Right lobe of liver (tissue), 4 donors: Measurements from ENCODE around the gene GRIK2.

Experiments
- POLR2A ChIP-seq: fragments of 450-650 bp; IDR thresholded peaks from one replicate; pipeline ENCODE4 v1.6.1; 2017; ENCODE audit warnings: antibody characterized with exemption, mild to moderate bottlenecking
- TF ChIP-seq, protein P1 (sequence below), 4 donors: fragments of 200-600 bp in 3 of 4; fragments of 450-650 bp in 1 of 4; IDR thresholded peaks; one replicate each; pipeline versions ENCODE4 v1.5.1 to v1.8.0; 2016 to 2022; ENCODE audit warnings: antibody characterized with exemption in 4 of 4, mild to moderate bottlenecking in 2 of 4
- donor health status: DM: no; HTN: no; CAD: no.
- donor health status: DM: no; HTN: no; CAD: no.
- donor health status: DM: no; HTN: yes; CAD: no.

DNA sequence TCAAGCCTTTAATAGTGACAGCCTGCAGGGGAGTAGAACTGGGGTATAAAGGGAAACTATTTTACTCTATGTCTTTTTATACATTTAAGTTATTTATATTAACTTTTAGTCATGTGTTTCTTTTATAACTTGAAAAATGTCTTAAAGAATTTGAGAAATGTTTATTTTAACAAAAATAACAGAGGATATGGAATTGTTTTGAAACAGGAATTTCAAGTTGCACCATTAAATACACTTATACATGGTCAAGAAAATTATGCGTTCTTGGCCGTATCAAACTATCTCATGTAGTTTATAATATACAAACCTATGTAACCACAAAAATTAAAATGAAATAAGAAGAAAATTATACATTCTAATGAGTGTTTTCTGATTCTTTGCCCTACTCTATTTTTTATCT, 282.7 kb downstream of the GRIK2 start:
- no peak for TF ChIP-seq POLR2A
- TF ChIP-seq, protein P1, sequence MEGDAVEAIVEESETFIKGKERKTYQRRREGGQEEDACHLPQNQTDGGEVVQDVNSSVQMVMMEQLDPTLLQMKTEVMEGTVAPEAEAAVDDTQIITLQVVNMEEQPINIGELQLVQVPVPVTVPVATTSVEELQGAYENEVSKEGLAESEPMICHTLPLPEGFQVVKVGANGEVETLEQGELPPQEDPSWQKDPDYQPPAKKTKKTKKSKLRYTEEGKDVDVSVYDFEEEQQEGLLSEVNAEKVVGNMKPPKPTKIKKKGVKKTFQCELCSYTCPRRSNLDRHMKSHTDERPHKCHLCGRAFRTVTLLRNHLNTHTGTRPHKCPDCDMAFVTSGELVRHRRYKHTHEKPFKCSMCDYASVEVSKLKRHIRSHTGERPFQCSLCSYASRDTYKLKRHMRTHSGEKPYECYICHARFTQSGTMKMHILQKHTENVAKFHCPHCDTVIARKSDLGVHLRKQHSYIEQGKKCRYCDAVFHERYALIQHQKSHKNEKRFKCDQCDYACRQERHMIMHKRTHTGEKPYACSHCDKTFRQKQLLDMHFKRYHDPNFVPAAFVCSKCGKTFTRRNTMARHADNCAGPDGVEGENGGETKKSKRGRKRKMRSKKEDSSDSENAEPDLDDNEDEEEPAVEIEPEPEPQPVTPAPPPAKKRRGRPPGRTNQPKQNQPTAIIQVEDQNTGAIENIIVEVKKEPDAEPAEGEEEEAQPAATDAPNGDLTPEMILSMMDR (IDR thresholded peaks at IDR 0.05) = no peak
